H1 (cell line): ENCODE data around the gene EEIG2. TPM values are rescaled to one million over a fixed set of nuclear protein-coding genes. Genes with fewer than 3 reads are reported as not detected.

Experiments
- CTCF ChIA-PET: fragments of 300-600 bp; sonication (Branson Sonifier 250); formaldehyde crosslinking; loops from one replicate; lab custom pipeline; 2021; ENCODE audit not compliant: partially characterized antibody; lab: Charles Lee
- POLR2A ChIA-PET: fragments of 300-600 bp; sonication (Branson Sonifier 250); formaldehyde crosslinking; loops from one replicate; lab custom pipeline; 2021; ENCODE audit warnings: inconsistent platforms; ENCODE audit not compliant: partially characterized antibody; lab: Charles Lee
- DNase-seq, 2 experiments: peaks; one replicate each; pipeline versions ENCODE4 v3.0.0 to v3.0.0-alpha.2; 2010 to 2022; ENCODE audit warnings: low spot score in 2 of 2, low read depth in 1 of 2, mixed read lengths in 1 of 2
- FAIRE-seq: peaks from 2 replicates; lab custom pipeline; 2011; peaks lifted over from hg19 to GRCh38; lab: Jason Lieb, UNC
- H2AFZ ChIP-seq: 2 replicates; pipeline ENCODE4 v1.8.1; 2012; ENCODE audit warnings: low read length, inconsistent platforms
- H2AK5ac ChIP-seq: 2 replicates; pipeline ENCODE4 v1.6.1; 2013; ENCODE audit warnings: low read depth, low read length
- H2BK120ac ChIP-seq: replicated peaks from 2 replicates; pipeline ENCODE3; 2013; ENCODE audit warnings: low read depth, low read length, inconsistent platforms
- H2BK12ac ChIP-seq: 2 replicates; pipeline ENCODE4 v1.6.1; 2013; ENCODE audit warnings: low read depth, low read length
- H2BK15ac ChIP-seq: 2 replicates; pipeline ENCODE4 v1.6.1; 2013; ENCODE audit warnings: low read length
- H2BK20ac ChIP-seq: 2 replicates; pipeline ENCODE4 v1.6.1; 2013; ENCODE audit warnings: low read length
- H2BK5ac ChIP-seq: 2 replicates; pipeline ENCODE4 v1.6.1; 2013; ENCODE audit warnings: low read depth, low read length
- H3K14ac ChIP-seq: 2 replicates; pipeline ENCODE4 v1.6.1; 2013; ENCODE audit warnings: inconsistent platforms; ENCODE audit not compliant: insufficient read length
- H3K18ac ChIP-seq: 2 replicates; pipeline ENCODE4 v1.6.1; 2013; ENCODE audit warnings: low read length; ENCODE audit errors: extremely low read depth
- H3K23ac ChIP-seq: 2 replicates; pipeline ENCODE4 v1.6.1; 2013; ENCODE audit warnings: inconsistent platforms; ENCODE audit not compliant: insufficient read length
- H3K23me2 ChIP-seq: 2 replicates; pipeline ENCODE4 v1.6.1; 2013; ENCODE audit warnings: low read depth, low read length
- H3K27ac ChIP-seq: 2 replicates; pipeline ENCODE4 v1.6.1; 2011; ENCODE audit warnings: low read depth, low read length, inconsistent platforms
- H3K27me3 ChIP-seq, 4 experiments: replicated peaks in 1 of 4; 1 replicate in 1 of 4; 2 replicates in 3 of 4; pipeline versions ENCODE4 v1.6.1 to v1.8.1; 2011 to 2013; ENCODE audit warnings: low read length in 3 of 4, mild to moderate bottlenecking in 3 of 4, inconsistent platforms in 2 of 4, mixed read lengths in 2 of 4, moderate library complexity in 1 of 4; ENCODE audit not compliant: control insufficient read depth in 3 of 4, insufficient read depth in 3 of 4; ENCODE audit errors: extremely low read depth in 1 of 4
- H3K36me3 ChIP-seq, 4 experiments: 2 replicates each; pipeline versions ENCODE4 v1.6.1 to v1.8.1; 2011 to 2013; ENCODE audit warnings: mild to moderate bottlenecking in 4 of 4, low read length in 3 of 4, moderate library complexity in 2 of 4, control low read depth in 1 of 4, inconsistent platforms in 1 of 4; ENCODE audit not compliant: insufficient read depth in 4 of 4, control insufficient read depth in 2 of 4
- H3K4ac ChIP-seq: replicated peaks from 2 replicates; pipeline ENCODE3; 2013; ENCODE audit warnings: low read length, low read depth, mixed read lengths, inconsistent platforms; ENCODE audit not compliant: insufficient read length
- H3K4me1 ChIP-seq, 4 experiments: replicated peaks in 1 of 4; 1 replicate in 1 of 4; 2 replicates in 3 of 4; pipeline versions ENCODE4 v1.6.1 to v1.8.1; 2011 to 2013; ENCODE audit warnings: low read length in 3 of 4, inconsistent platforms in 2 of 4, mixed read lengths in 1 of 4; ENCODE audit not compliant: insufficient read depth in 4 of 4, control insufficient read depth in 3 of 4
- H3K4me2 ChIP-seq, 2 experiments: 2 replicates each; pipeline versions ENCODE4 v1.6.1 to v1.8.1; 2011 to 2013; ENCODE audit warnings: low read depth in 2 of 2, low read length in 2 of 2, control low read depth in 1 of 2, inconsistent platforms in 1 of 2, mild to moderate bottlenecking in 1 of 2; ENCODE audit not compliant: insufficient read depth in 1 of 2
- H3K4me3 ChIP-seq, 4 experiments: fragments of 200-600, 300-600 bp in 1 of 4; sonication (generic), shearing (Covaris generic), sonication (Bioruptor Twin) in 1 of 4; 2 replicates each; pipeline versions ENCODE4 v1.5.1 to v1.8.1; 2011 to 2016; ENCODE audit warnings: low read length in 4 of 4, low read depth in 3 of 4, control low read depth in 2 of 4, inconsistent platforms in 2 of 4, mild to moderate bottlenecking in 2 of 4, mixed read lengths in 1 of 4, moderate library complexity in 1 of 4; ENCODE audit not compliant: insufficient read depth in 2 of 4; ENCODE audit errors: extremely low read depth in 1 of 4
- H3K56ac ChIP-seq: replicated peaks from 2 replicates; pipeline ENCODE3; 2013; ENCODE audit warnings: low read depth, mild to moderate bottlenecking, mixed read lengths, low read length, inconsistent platforms; ENCODE audit not compliant: insufficient read length
- H3K79me1 ChIP-seq: 2 replicates; pipeline ENCODE4 v1.6.1; 2013; ENCODE audit warnings: low read depth, low read length, control low read depth
- H3K79me2 ChIP-seq, 2 experiments: 2 replicates each; pipeline versions ENCODE4 v1.6.1 to v1.8.1; 2012 to 2013; ENCODE audit warnings: low read length in 2 of 2, mild to moderate bottlenecking in 2 of 2, inconsistent platforms in 1 of 2; ENCODE audit not compliant: insufficient read depth in 2 of 2, control insufficient read depth in 1 of 2
- H3K9ac ChIP-seq, 4 experiments: replicated peaks in 1 of 4; 1 replicate in 1 of 4; 2 replicates in 3 of 4; pipeline versions ENCODE4 v1.6.1 to v1.8.1; 2011 to 2013; ENCODE audit warnings: low read depth in 3 of 4, low read length in 3 of 4, control low read depth in 2 of 4, mild to moderate bottlenecking in 2 of 4, moderate library complexity in 2 of 4, inconsistent platforms in 1 of 4; ENCODE audit errors: extremely low read depth in 1 of 4
- H3K9me3 ChIP-seq, 2 experiments: 2 replicates each; pipeline versions ENCODE4 v1.6.1 to v1.8.1; 2012 to 2013; ENCODE audit warnings: mild to moderate bottlenecking in 2 of 2, moderate library complexity in 2 of 2, control low read depth in 1 of 2, inconsistent platforms in 1 of 2, low read depth in 1 of 2, low read length in 1 of 2, mixed read lengths in 1 of 2; ENCODE audit not compliant: insufficient read depth in 2 of 2
- H4K20me1 ChIP-seq, 2 experiments: replicated peaks in 1 of 2; 2 replicates each; pipeline versions ENCODE3 to v1.8.1; 2011 to 2013; ENCODE audit warnings: inconsistent platforms in 2 of 2, low read length in 2 of 2, mild to moderate bottlenecking in 1 of 2; ENCODE audit not compliant: insufficient read depth in 2 of 2, control insufficient read depth in 1 of 2
- H4K5ac ChIP-seq: 2 replicates; pipeline ENCODE4 v1.6.1; 2013; ENCODE audit warnings: low read length, low read depth, mixed read lengths, inconsistent platforms; ENCODE audit not compliant: insufficient read length
- H4K8ac ChIP-seq: 2 replicates; pipeline ENCODE4 v1.8.0; 2013; ENCODE audit warnings: mild to moderate bottlenecking, moderate library complexity, low read length, inconsistent platforms; ENCODE audit not compliant: insufficient read depth; ENCODE audit errors: extremely low read depth
- H4K91ac ChIP-seq: replicated peaks from 2 replicates; pipeline ENCODE3; 2013; ENCODE audit warnings: low read length, mixed read lengths, inconsistent platforms; ENCODE audit not compliant: insufficient read length
- EP300 ChIP-seq, 2 experiments: IDR thresholded peaks; 1 replicate in 1 of 2; 2 replicates in 1 of 2; pipeline ENCODE4 v1.6.1; 2011 to 2012; ENCODE audit warnings: low read depth in 2 of 2, low read length in 2 of 2, mild to moderate bottlenecking in 2 of 2, borderline replicate concordance in 1 of 2, inconsistent platforms in 1 of 2, moderate library complexity in 1 of 2
- YY1 ChIP-seq: IDR thresholded peaks from 2 replicates; pipeline ENCODE4 v1.6.1; 2011; ENCODE audit warnings: low read depth, mild to moderate bottlenecking, low read length
- WGBS, 2 experiments: shearing (Covaris generic) in 1 of 2; methylation state at CpG; one replicate each; pipeline versions ENCODE4 v1.1.6 to v1.1.7; 2013 to 2015; ENCODE audit warnings: low lambda C conversion rate in 2 of 2, mixed read lengths in 2 of 2, inconsistent platforms in 1 of 2, low coverage in 1 of 2, missing lambda C conversion rate in 1 of 2; ENCODE audit not compliant: insufficient replicate concordance in 2 of 2, insufficient coverage in 1 of 2, insufficient read length in 1 of 2; ENCODE audit errors: extremely low coverage in 1 of 2, missing lambda C conversion rate in 1 of 2; 5-methylcytosine and 5-hydroxymethylcytosine counted together
- polyA plus RNA-seq, 7 experiments: library from polyadenylated mRNA; depleted of rRNA in 3 of 7; stranded (reverse) in 5 of 7; unstranded in 2 of 7; fragments of >200 nt in 5 of 7; fragments of 200-250 nt in 2 of 7; gene quantifications; 1 replicate in 5 of 7; 2 replicates in 1 of 7; 4 replicates in 1 of 7; pipeline versions ENCODE4 v1.2.1 to v1.2.3, GENCODE V29; 2011 to 2013; ENCODE audit warnings: missing spikeins in 2 of 7, mixed read lengths in 2 of 7
- total RNA-seq: library from RNA; stranded (reverse); fragmentation: NEBNext Ultra II Directional; extraction: Animal tissue kit (Norgen Biotek cat#: 25700); gene quantifications from 2 replicates; pipeline ENCODE4 v1.2.1, GENCODE V29; 2021
- TF ChIP-seq, protein P1 (sequence below): IDR thresholded peaks from 2 replicates; pipeline ENCODE4 v1.6.1; 2011; ENCODE audit warnings: low read depth, mild to moderate bottlenecking, low read length; ENCODE audit not compliant: insufficient read depth

The EEIG2 gene
- total and polyA plus RNA-seq, 2 of the 8 experiments (the other 6 are each of a cell fraction or from before 2014, with no cell fraction given), result 6.1 to 20.1 TPM

DNA sequence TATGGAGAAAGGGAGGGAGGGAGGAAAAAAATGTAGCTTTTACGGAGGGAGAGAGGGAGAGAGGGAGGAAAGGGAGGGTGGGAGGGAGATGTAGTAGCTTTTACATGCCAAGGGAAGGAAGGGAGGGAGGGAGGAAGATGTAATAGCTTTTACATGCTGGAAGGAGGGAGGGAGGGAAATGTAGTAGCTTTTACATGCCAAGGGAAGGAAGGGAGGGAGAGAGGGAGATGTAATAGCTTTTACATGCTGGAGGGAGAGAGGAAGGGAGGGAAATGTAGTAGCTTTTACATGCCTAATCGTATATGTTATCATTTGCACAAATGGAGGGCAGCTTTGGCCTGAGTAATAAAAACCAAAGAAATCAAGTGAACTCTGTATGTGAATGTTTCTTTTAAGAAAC is 35.6 kb downstream of the EEIG2 start:
- Histone ChIP-seq H2BK12ac (no peak overlapping the region), H3K4me2 (no peak overlapping the region), H2BK15ac (no peak overlapping the region), H2AK5ac (no peak overlapping the region; the same call in 1 of the 2 replicates), H3K27me3 (no peaks in the 10 kb centered on the region), H4K5ac (no peak overlapping the region), H3K23ac (no peak overlapping the region), H2BK20ac (no peak overlapping the region), H4K20me1 (peaks cover 2 to 3% of the 10 kb centered on the region in 2 experiments), H3K4ac (no peak overlapping the region), H3K23me2 (no peaks in the 10 kb centered on the region), H2BK5ac (no peak overlapping the region), H3K56ac (no peak overlapping the region), H2AFZ (no peak overlapping the region), H4K91ac (no peak overlapping the region), H3K27ac (no peak overlapping the region; the same call in 1 of the 2 replicates), H3K14ac (no peak overlapping the region), H3K79me2 (peaks cover 0 to 8% of the 10 kb centered on the region in 2 experiments; a peak in 2 of 4 replicates), H3K9ac (no peak overlapping the region), H4K8ac (no peak overlapping the region), H3K4me3 (no peak overlapping the region), H3K36me3 (no peaks in the 10 kb centered on the region; a peak in 1 of 8 replicates), H2BK120ac (no peak overlapping the region), H3K4me1 (peaks cover 0 to 2% (median 0%) of the 10 kb centered on the region in 4 experiments; a peak in 1 of 7 replicates), H3K9me3 (no peaks in the 10 kb centered on the region), H3K18ac (no peak overlapping the region), H3K79me1 (0 out of 2 replicates have a peak, but pooled peaks cover under 1% of the 10 kb centered on the region)
- TF ChIP-seq, protein P1, sequence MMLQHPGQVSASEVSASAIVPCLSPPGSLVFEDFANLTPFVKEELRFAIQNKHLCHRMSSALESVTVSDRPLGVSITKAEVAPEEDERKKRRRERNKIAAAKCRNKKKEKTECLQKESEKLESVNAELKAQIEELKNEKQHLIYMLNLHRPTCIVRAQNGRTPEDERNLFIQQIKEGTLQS, result no peak
- TF ChIP-seq EP300 (IDR thresholded peaks at IDR 0.05; ENCODE audit: borderline replicate concordance in 1 of 2, low read depth in 2 of 2, low read length in 2 of 2) (peak in 1 of 2 experiments; percentile 85; a peak in 1 of 3 replicates), YY1 (no peak)
- no peak for DNase-seq
- ChIA-PET CTCF (interaction anchor here (1.0 kb wide), 1 partner anchor 10 kb away, joined by 3 read pairs; no protein-coding TSS in a partner anchor), POLR2A (interaction anchor here (0.6 kb wide), 1 partner anchor 88 kb away, joined by 3 read pairs; no protein-coding TSS in a partner anchor)
- 55% methylated on average over 1 of the region's 2 CpGs; no CpG with 5 or more reads in 1 of the 2 experiments for WGBS, 2 experiments
- FAIRE-seq, result no peak
